ENCODE results near the gene BNIP1.
"Not testable (repeated sequence)": the region's sequence is repeated elsewhere in the genome, so short reads cannot be mapped to it uniquely, and the experiment has no call there.

DNA sequence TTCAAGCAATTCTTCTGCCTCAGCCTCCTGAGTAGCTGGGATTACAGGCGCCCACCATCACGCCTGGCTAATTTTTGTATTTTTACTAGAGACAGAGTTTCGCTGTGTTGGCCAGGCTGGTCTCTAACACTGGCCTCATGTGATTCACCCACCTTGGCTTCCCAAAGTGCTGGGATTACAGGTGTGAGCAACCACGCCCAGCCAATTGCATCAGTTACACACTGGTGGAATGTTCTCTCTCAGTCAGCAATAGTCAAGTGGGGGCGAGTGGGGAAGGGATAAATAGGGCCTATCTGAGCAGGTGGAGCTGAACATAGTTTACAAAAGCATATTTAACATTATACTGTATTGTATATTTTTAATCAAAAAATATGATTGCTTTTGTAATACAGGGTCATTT is 10.3 kb downstream of the BNIP1 start:
- TF ChIP-seq, protein P1, sequence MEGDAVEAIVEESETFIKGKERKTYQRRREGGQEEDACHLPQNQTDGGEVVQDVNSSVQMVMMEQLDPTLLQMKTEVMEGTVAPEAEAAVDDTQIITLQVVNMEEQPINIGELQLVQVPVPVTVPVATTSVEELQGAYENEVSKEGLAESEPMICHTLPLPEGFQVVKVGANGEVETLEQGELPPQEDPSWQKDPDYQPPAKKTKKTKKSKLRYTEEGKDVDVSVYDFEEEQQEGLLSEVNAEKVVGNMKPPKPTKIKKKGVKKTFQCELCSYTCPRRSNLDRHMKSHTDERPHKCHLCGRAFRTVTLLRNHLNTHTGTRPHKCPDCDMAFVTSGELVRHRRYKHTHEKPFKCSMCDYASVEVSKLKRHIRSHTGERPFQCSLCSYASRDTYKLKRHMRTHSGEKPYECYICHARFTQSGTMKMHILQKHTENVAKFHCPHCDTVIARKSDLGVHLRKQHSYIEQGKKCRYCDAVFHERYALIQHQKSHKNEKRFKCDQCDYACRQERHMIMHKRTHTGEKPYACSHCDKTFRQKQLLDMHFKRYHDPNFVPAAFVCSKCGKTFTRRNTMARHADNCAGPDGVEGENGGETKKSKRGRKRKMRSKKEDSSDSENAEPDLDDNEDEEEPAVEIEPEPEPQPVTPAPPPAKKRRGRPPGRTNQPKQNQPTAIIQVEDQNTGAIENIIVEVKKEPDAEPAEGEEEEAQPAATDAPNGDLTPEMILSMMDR (conservative IDR thresholded peaks at IDR 0.05; ENCODE audit: low read length): not testable (repeated sequence)
- TF ChIP-seq EZH2phosphoT487 (IDR thresholded peaks at IDR 0.05; ENCODE audit: borderline replicate concordance): not testable (repeated sequence)
